Mesendoderm (in vitro differentiated cells): ENCODE measurements around the gene FHOD1.

Experiments
- DNase-seq: peaks from one replicate; pipeline ENCODE4 v3.0.0; 2013
- H2AK5ac ChIP-seq: 2 replicates; pipeline ENCODE4 v1.6.1; 2013; ENCODE audit warnings: low read length, inconsistent platforms
- H2BK120ac ChIP-seq: 2 replicates; pipeline ENCODE4 v1.6.1; 2013; ENCODE audit warnings: low read depth, mild to moderate bottlenecking, low read length, moderate library complexity, mixed read lengths
- H2BK15ac ChIP-seq: replicated peaks from 2 replicates; pipeline ENCODE4 v1.6.1; 2013; ENCODE audit warnings: low read depth, mild to moderate bottlenecking, moderate library complexity
- H2BK5ac ChIP-seq: 2 replicates; pipeline ENCODE4 v1.6.1; 2013; ENCODE audit warnings: low read length, inconsistent platforms
- H3K18ac ChIP-seq: 2 replicates; pipeline ENCODE4 v1.6.1; 2013; ENCODE audit warnings: mild to moderate bottlenecking, low read length, mixed read lengths
- H3K23ac ChIP-seq: one replicate; pipeline ENCODE4 v1.6.1; 2013; ENCODE audit warnings: low read length
- H3K27ac ChIP-seq: 2 replicates; pipeline ENCODE4 v1.5.1; 2013; ENCODE audit warnings: low read depth, mild to moderate bottlenecking, inconsistent platforms, low read length, moderate library complexity
- H3K27me3 ChIP-seq: 2 replicates; pipeline ENCODE4 v1.6.1; 2013; ENCODE audit warnings: low read length, control low read depth, mild to moderate bottlenecking, inconsistent platforms; ENCODE audit not compliant: insufficient read depth, poor library complexity
- H3K36me3 ChIP-seq: 2 replicates; pipeline ENCODE4 v1.6.1; 2013; ENCODE audit warnings: low read length, inconsistent platforms; ENCODE audit not compliant: control insufficient read depth, insufficient read depth
- H3K4ac ChIP-seq: one replicate; pipeline ENCODE4 v1.6.1; 2013; ENCODE audit warnings: low read depth, mild to moderate bottlenecking, low read length, moderate library complexity
- H3K4me1 ChIP-seq: 2 replicates; pipeline ENCODE4 v1.6.1; 2013; ENCODE audit warnings: low read depth, low read length, inconsistent platforms; ENCODE audit not compliant: control insufficient read depth
- H3K4me2 ChIP-seq: 2 replicates; pipeline ENCODE4 v1.6.1; 2013; ENCODE audit warnings: low read length
- H3K4me3 ChIP-seq: 2 replicates; pipeline ENCODE4 v1.5.1; 2013; ENCODE audit warnings: mild to moderate bottlenecking, low read length
- H3K56ac ChIP-seq: one replicate; pipeline ENCODE4 v1.6.1; 2013; ENCODE audit warnings: low read length
- H3K79me1 ChIP-seq: 2 replicates; pipeline ENCODE4 v1.6.1; 2013; ENCODE audit warnings: low read length, inconsistent platforms
- H3K79me2 ChIP-seq: 2 replicates; pipeline ENCODE4 v1.6.1; 2013; ENCODE audit warnings: mild to moderate bottlenecking, low read length; ENCODE audit not compliant: control insufficient read depth, insufficient read depth
- H3K9ac ChIP-seq: 2 replicates; pipeline ENCODE4 v1.6.1; 2013; ENCODE audit warnings: low read length, inconsistent platforms
- H4K5ac ChIP-seq: one replicate; pipeline ENCODE4 v1.6.1; 2013; ENCODE audit warnings: low read length
- H4K8ac ChIP-seq: one replicate; pipeline ENCODE4 v1.6.1; 2013; ENCODE audit warnings: low read depth, mild to moderate bottlenecking, control low read depth, low read length, moderate library complexity
- WGBS: extraction: QIAGEN DNeasy Blood & Tissue Kit; methylation state at CpG from one replicate; pipeline ENCODE4 v1.1.7; 2013; ENCODE audit warnings: low lambda C conversion rate, missing lambda C conversion rate; ENCODE audit not compliant: insufficient coverage; ENCODE audit errors: extremely low coverage; 5-methylcytosine and 5-hydroxymethylcytosine counted together

FHOD1 gene

DNA sequence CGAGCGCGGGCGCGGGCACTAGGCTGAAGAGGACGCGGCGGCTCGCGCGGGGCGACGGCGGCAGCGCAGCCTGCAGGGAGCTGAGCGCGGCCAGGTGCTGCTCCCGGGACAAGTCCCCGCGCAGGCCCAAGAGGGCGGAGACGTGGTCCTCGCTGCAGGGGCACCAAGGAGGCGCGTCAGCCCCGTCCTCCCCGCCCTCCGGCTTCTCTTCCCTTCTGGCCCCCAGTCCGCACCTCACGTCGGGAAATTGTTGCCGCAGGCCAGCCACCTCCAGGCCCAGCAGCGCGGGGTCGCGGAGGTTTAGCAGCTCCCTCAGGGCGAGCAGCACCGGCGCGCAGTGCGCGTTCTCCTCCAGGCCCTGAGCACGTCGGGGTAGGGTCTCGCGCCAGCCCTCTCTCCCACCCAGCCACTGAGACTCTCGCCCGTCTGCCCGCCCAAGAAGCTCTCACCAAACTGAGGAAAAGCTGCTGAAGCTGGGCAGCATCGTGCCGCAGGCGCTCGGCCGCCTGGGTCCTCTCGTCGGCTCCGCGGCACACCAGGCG lies 62.8 kb downstream of the FHOD1 start:
- Histone ChIP-seq H3K79me1 (peaks cover 4% of the 10 kb centered on the region), H2BK15ac (no peak overlapping the region), H3K56ac (peak overlapping the region; percentile 65), H3K18ac (no peak overlapping the region), H2BK5ac (no peak overlapping the region), H3K27ac (no peak overlapping the region), H2AK5ac (no peak overlapping the region), H3K4ac (no peak overlapping the region), H3K9ac (peak overlapping the region; percentile 69), H3K4me1 (peaks cover 3% of the 10 kb centered on the region), H2BK120ac (no peak overlapping the region), H4K8ac (no peak overlapping the region), H3K27me3 (no peaks in the 10 kb centered on the region), H3K79me2 (no peaks in the 10 kb centered on the region), H3K36me3 (no peaks in the 10 kb centered on the region), H4K5ac (no peak overlapping the region), H3K23ac (peak overlapping the region; percentile 19), H3K4me3 (peak overlapping the region; percentile 30), H3K4me2 (peak overlapping the region; percentile 92)
- WGBS, result no CpG with 5 or more reads among the region's 59 CpGs
- DNase-seq, result peak; percentile 36

DNA sequence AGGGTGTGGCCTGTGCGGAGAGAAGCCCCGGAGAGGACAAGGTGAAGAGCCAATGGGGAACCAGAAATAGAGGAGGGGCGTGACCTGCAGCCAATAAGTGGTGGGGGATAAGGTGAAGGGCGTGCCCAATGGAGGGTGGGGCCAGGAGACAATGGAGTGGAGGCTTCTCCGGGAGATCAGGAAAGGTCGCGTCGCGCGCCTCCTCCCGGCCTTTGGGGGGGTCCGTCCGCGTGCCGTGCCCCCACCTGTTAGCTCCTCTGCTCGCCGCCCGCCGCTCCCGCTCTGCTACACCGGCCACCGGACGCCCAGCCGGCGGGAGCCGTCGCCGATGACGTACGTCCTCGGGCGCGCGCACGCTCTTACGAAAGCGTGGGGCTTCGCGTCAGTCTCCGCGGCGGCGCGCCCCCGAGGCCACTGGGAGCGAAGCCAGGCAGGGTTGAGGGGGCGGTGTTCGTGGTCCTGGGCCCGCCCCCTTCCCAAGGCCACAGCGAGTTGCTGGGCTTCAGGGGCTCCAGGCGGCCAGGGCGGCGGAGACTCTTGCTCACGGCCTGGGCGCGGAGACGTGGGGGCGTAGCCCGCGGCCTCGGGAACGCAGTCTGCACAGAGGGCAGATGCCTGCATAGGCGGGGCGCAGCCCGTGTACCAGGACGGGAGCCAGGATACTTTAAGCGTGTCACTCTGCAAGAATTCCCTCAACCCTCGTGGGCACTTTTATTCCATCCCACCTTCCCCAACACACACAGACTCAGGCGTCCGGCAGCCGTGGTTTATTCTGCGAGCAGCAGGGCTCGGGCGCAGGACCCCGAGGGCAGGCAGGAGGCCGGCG lies 63.4 kb downstream of the FHOD1 start, which contains the start of gene MATCAP1:
MATCAP1 (minus strand) TSS at position 337 of the 826 bp plus-strand sequence. CDS start 3,353 bp downstream, outside the sequence.
- H4K5ac ChIP-seq, result no peak within 1 kb of the TSS
- H2BK5ac ChIP-seq, result peak within 1 kb of the TSS; percentile 72
- peak within 1 kb of the TSS; percentile 92 for H3K4me2 ChIP-seq
- no peaks in the 10 kb centered on the region for H3K79me2 ChIP-seq
- H3K18ac ChIP-seq, result peak within 1 kb of the TSS; percentile 15
- H3K27me3 ChIP-seq, result no peaks in the 10 kb centered on the region
- peak within 1 kb of the TSS; percentile 19 for H3K23ac ChIP-seq
- H3K9ac ChIP-seq, result peak within 1 kb of the TSS; percentile 85
- H2BK15ac ChIP-seq, result no peak within 1 kb of the TSS
- H2AK5ac ChIP-seq, result peak within 1 kb of the TSS; percentile 73
- H3K4ac ChIP-seq, result no peak within 1 kb of the TSS
- no peak within 1 kb of the TSS for H2BK120ac ChIP-seq
- WGBS, result no CpG with 5 or more reads among the region's 77 CpGs
- peak within 1 kb of the TSS; percentile 98 for H3K56ac ChIP-seq
- peak within 1 kb of the TSS; percentile 63 for H3K4me3 ChIP-seq
- peak; percentile 99 for DNase-seq
- peaks cover 4% of the 10 kb centered on the region for H3K79me1 ChIP-seq
- H3K36me3 ChIP-seq, result no peaks in the 10 kb centered on the region
- H3K27ac ChIP-seq, result no peak within 1 kb of the TSS
- no peak within 1 kb of the TSS for H4K8ac ChIP-seq
- H3K4me1 ChIP-seq, result peaks cover 3% of the 10 kb centered on the region

DNA sequence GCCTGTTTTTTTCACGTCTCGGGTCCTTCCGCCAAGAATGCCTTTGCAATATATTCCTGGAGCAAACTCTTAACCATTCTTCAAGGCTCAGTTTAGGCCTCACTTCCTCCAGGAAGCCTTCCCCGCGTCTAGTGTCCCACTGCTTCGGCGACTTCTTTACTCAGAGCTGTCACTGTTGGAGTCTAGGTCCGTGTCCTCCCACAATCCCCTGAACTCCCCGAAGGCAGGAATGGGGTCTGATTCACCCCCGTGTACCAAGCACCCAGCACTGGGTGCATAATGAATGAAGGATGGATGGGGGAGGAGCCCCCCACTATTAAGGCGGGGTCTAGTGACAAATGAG lies 64.0 kb downstream of the FHOD1 start:
- H3K56ac ChIP-seq, result peak overlapping the region; percentile 85
- H3K27me3 ChIP-seq, result no peaks in the 10 kb centered on the region
- no peak overlapping the region for H2BK120ac ChIP-seq
- H3K4me3 ChIP-seq, result peak overlapping the region; percentile 62
- H4K5ac ChIP-seq, result no peak overlapping the region
- H3K27ac ChIP-seq, result no peak overlapping the region
- no peak overlapping the region for H2AK5ac ChIP-seq
- H3K79me1 ChIP-seq, result peaks cover 4% of the 10 kb centered on the region
- DNase-seq, result no peak
- no peak overlapping the region for H2BK5ac ChIP-seq
- H4K8ac ChIP-seq, result no peak overlapping the region
- H2BK15ac ChIP-seq, result no peak overlapping the region
- H3K4ac ChIP-seq, result no peak overlapping the region
- peak overlapping the region; percentile 85 for H3K4me2 ChIP-seq
- no peak overlapping the region for H3K23ac ChIP-seq
- H3K79me2 ChIP-seq, result no peaks in the 10 kb centered on the region
- peaks cover 3% of the 10 kb centered on the region for H3K4me1 ChIP-seq
- no peak overlapping the region for H3K18ac ChIP-seq
- H3K9ac ChIP-seq, result peak overlapping the region; percentile 77
- no peaks in the 10 kb centered on the region for H3K36me3 ChIP-seq
- WGBS, result no CpG with 5 or more reads among the region's 11 CpGs

DNA sequence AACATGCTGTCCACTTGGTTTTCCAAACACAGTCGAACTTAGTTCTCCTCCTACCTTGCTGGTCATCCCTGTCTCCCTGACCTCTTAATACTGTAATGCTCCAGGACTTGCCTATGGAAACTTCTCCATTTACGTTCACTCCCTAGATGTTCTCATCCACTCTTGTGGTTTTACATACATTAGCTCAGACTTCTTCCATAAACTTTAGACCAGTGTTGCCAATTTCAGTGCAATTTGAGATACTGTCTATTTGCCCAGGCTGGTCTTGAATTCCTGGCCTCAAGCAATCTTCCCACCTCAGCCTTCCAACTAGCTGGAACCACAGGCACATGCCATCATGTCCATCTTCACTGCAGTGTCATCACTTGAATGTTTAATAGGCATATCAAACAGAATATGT lies 65.0 kb downstream of the FHOD1 start:
- Histone ChIP-seq H3K79me2 (no peaks in the 10 kb centered on the region), H3K27me3 (no peaks in the 10 kb centered on the region), H3K79me1 (peaks cover 4% of the 10 kb centered on the region), H3K4ac (no peak overlapping the region), H3K56ac (peak overlapping the region; percentile 25), H3K9ac (peak overlapping the region; percentile 27), H3K18ac (no peak overlapping the region), H3K4me3 (no peak overlapping the region), H3K27ac (no peak overlapping the region), H3K36me3 (no peaks in the 10 kb centered on the region), H4K5ac (no peak overlapping the region), H2AK5ac (no peak overlapping the region), H3K4me2 (no peak overlapping the region), H2BK15ac (no peak overlapping the region), H3K4me1 (peaks cover 3% of the 10 kb centered on the region), H3K23ac (no peak overlapping the region), H2BK5ac (no peak overlapping the region), H4K8ac (no peak overlapping the region), H2BK120ac (no peak overlapping the region)
- no peak for DNase-seq
- WGBS, result no CpG with 5 or more reads among the region's 2 CpGs

- peaks cover 4% of the 10 kb centered on the region for H3K79me1 ChIP-seq
- no peak overlapping the region for H3K27ac ChIP-seq
- no peaks in the 10 kb centered on the region for H3K79me2 ChIP-seq
- peaks cover 3% of the 10 kb centered on the region for H3K4me1 ChIP-seq
- DNase-seq, result no peak
- no peak overlapping the region for H2AK5ac ChIP-seq
- H4K5ac ChIP-seq, result no peak overlapping the region
- no peak overlapping the region for H4K8ac ChIP-seq
- no peaks in the 10 kb centered on the region for H3K27me3 ChIP-seq
- no peak overlapping the region for H3K18ac ChIP-seq
- no peak overlapping the region for H3K4me2 ChIP-seq
- no peak overlapping the region for H3K4me3 ChIP-seq
- H3K9ac ChIP-seq, result no peak overlapping the region
- no peak overlapping the region for H2BK15ac ChIP-seq
- no peak overlapping the region for H3K56ac ChIP-seq
- H3K4ac ChIP-seq, result no peak overlapping the region
- no peak overlapping the region for H3K23ac ChIP-seq
- no peak overlapping the region for H2BK5ac ChIP-seq
- WGBS, result no CpG with 5 or more reads among the region's 2 CpGs
- H3K36me3 ChIP-seq, result no peaks in the 10 kb centered on the region
- H2BK120ac ChIP-seq, result no peak overlapping the region
Measured at GRCh38 chr16:67181346-67181745, 65.9 kb downstream of the FHOD1 start.
